ENCODE results near the gene CDK17.

CDK17 gene

GRCh38 chr12:96235484-96235826, 164.8 kb downstream of the CDK17 start:
- no peak for FAIRE-seq

GRCh38 chr12:96234591-96235483, 165.4 kb downstream of the CDK17 start:
- FAIRE-seq = no peak

GRCh38 chr12:96233939-96234461, 166.2 kb downstream of the CDK17 start:
- no peak for FAIRE-seq

GRCh38 chr12:96233168-96233567, 167.1 kb downstream of the CDK17 start:
- FAIRE-seq = no peak

GRCh38 chr12:96230646-96231045, 169.6 kb downstream of the CDK17 start:
- FAIRE-seq = no peak

GRCh38 chr12:96228566-96229248, 171.5 kb downstream of the CDK17 start:
- FAIRE-seq = no peak

Measured in colon (tissue), 2 donors.